B cell (primary cell): ENCODE results near the gene SPRY2. TPM values are rescaled to one million over a fixed set of nuclear protein-coding genes. Genes with fewer than 3 reads are reported as not detected.

Experiments
- ATAC-seq: fragments of 200-7000 bp; cut with Tn5 transposase; one replicate; pipeline ENCODE4 v1.10.0; 2021; ENCODE audit warnings: low read depth, mild to moderate bottlenecking, moderate number of reproducible peaks, moderate library complexity
- CTCF ChIA-PET: fragments of 350-600 bp; sonication (Branson Sonifier 250); formaldehyde crosslinking; loops from one replicate; lab custom pipeline; 2021; ENCODE audit warnings: antibody characterized with exemption, inconsistent platforms; lab: Charles Lee
- POLR2A ChIA-PET: fragments of 350-600 bp; sonication (Branson Sonifier 250); formaldehyde crosslinking; loops from one replicate; lab custom pipeline; 2021; ENCODE audit warnings: antibody characterized with exemption; lab: Charles Lee
- DNase-seq: peaks from one replicate; pipeline ENCODE4 v3.0.0; 2013
- H2AFZ ChIP-seq: 2 replicates; pipeline ENCODE4 v1.6.1; 2012; ENCODE audit warnings: mild to moderate bottlenecking, low read depth, low read length; ENCODE audit not compliant: insufficient read depth, poor library complexity, severe bottlenecking
- H3K27ac ChIP-seq, 2 donors: 1 replicate in 1 of 2; 2 replicates in 1 of 2; pipeline ENCODE4 v1.5.1; 2012 to 2013; ENCODE audit warnings: low read length in 2 of 2, mild to moderate bottlenecking in 2 of 2, moderate library complexity in 1 of 2
- H3K27me3 ChIP-seq, 4 experiments: fragments of 200-600 bp in 1 of 4; sonication (generic) in 1 of 4; replicated peaks in 1 of 4; 1 replicate in 2 of 4; 2 replicates in 2 of 4; pipeline versions ENCODE4 v1.6.1 to v1.7.0; 2013 to 2016; ENCODE audit warnings: low read length in 3 of 4, mild to moderate bottlenecking in 2 of 4, mixed read lengths in 1 of 4, moderate library complexity in 1 of 4; ENCODE audit not compliant: insufficient read depth in 4 of 4, control insufficient read depth in 3 of 4; ENCODE audit errors: control extremely low read depth in 1 of 4
- H3K36me3 ChIP-seq, 2 experiments: replicated peaks in 1 of 2; 1 replicate in 1 of 2; 2 replicates in 1 of 2; pipeline versions ENCODE4 v1.6.1 to v1.7.1; 2013; ENCODE audit warnings: low read length in 1 of 2; ENCODE audit not compliant: insufficient read depth in 2 of 2, control insufficient read depth in 1 of 2; ENCODE audit errors: control extremely low read depth in 1 of 2, extremely low read depth in 1 of 2
- H3K4me1 ChIP-seq, 2 donors: fragments of 200-600 bp in 1 of 2; sonication (generic) in 1 of 2; 1 replicate in 1 of 2; 2 replicates in 1 of 2; pipeline versions ENCODE4 v1.5.1 to v1.6.1; 2013 to 2017; ENCODE audit warnings: low read length in 2 of 2; ENCODE audit not compliant: control insufficient read depth in 2 of 2, insufficient read depth in 2 of 2
- H3K4me2 ChIP-seq: replicated peaks from 2 replicates; pipeline ENCODE3; 2012; ENCODE audit warnings: mild to moderate bottlenecking, low read depth, low read length; ENCODE audit not compliant: poor library complexity, severe bottlenecking
- H3K4me3 ChIP-seq, 5 experiments: fragments of 200-600 bp in 1 of 5; sonication (generic) in 1 of 5; 1 replicate in 3 of 5; 2 replicates in 2 of 5; pipeline versions ENCODE4 v1.5.1 to v1.7.0; 2011 to 2016; ENCODE audit warnings: low read length in 4 of 5, mild to moderate bottlenecking in 4 of 5, low read depth in 2 of 5, control low read depth in 1 of 5, moderate library complexity in 1 of 5; ENCODE audit not compliant: insufficient read depth in 1 of 5; ENCODE audit errors: control extremely low read depth in 1 of 5, extremely low read depth in 1 of 5
- H3K79me2 ChIP-seq: fragments of 200-600 bp; sonication (generic); one replicate; pipeline ENCODE4 v1.6.0; 2016; ENCODE audit warnings: low read length; ENCODE audit not compliant: control insufficient read depth, insufficient read depth
- H3K9ac ChIP-seq: fragments of 200-600 bp; sonication (generic); 2 replicates; pipeline ENCODE4 v1.6.1; 2017; ENCODE audit warnings: mild to moderate bottlenecking, low read length, moderate library complexity
- H3K9me3 ChIP-seq, 3 donors: one replicate each; pipeline versions ENCODE4 v1.6.1 to v1.7.1; 2013; ENCODE audit warnings: low read length in 2 of 3; ENCODE audit not compliant: control insufficient read depth in 2 of 3, insufficient read depth in 1 of 3; ENCODE audit errors: control extremely low read depth in 1 of 3
- H4K20me1 ChIP-seq: 2 replicates; pipeline ENCODE4 v1.6.0; 2012; ENCODE audit warnings: mild to moderate bottlenecking, low read length; ENCODE audit not compliant: insufficient read depth, control insufficient read depth, poor library complexity, severe bottlenecking
- H3K27ac Mint-ChIP-seq: one replicate; pipeline ENCODE4 v1.8.0; 2021; ENCODE audit warnings: mixed read lengths
- H3K27me3 Mint-ChIP-seq: one replicate; pipeline ENCODE4 v1.8.0; 2021; ENCODE audit warnings: mixed read lengths
- H3K4me1 Mint-ChIP-seq: one replicate; pipeline ENCODE4 v1.8.0; 2021; ENCODE audit warnings: mixed read lengths
- H3K4me3 Mint-ChIP-seq: one replicate; pipeline ENCODE4 v1.8.0; 2021; ENCODE audit warnings: mixed read lengths
- H3K9me3 Mint-ChIP-seq: one replicate; pipeline ENCODE4 v1.8.0; 2022; ENCODE audit warnings: mixed read lengths; ENCODE audit not compliant: insufficient read depth
- EZH2 ChIP-seq: IDR thresholded peaks from 2 replicates; pipeline ENCODE4 v1.6.1; 2012; ENCODE audit warnings: borderline replicate concordance, low read depth, mild to moderate bottlenecking, moderate library complexity, low read length; ENCODE audit not compliant: insufficient read depth, poor library complexity, severe bottlenecking
- WGBS: methylation state at CpG from one replicate; pipeline ENCODE4 v1.1.5; 2013; ENCODE audit warnings: missing lambda C conversion rate; ENCODE audit not compliant: insufficient coverage; 5-methylcytosine and 5-hydroxymethylcytosine counted together
- intact Hi-C: fragments of 100-400 bp; cut with micrococcal nuclease; formaldehyde crosslinking; loops from one replicate; pipeline ENCODE4 v1.10.0; 2022
- polyA plus RNA-seq: library from polyadenylated mRNA; depleted of rRNA; stranded (reverse); fragments of >200 nt; gene quantifications from 2 replicates; pipeline ENCODE4 v1.2.3, GENCODE V29; 2012
- total RNA-seq, 2 donors: library from RNA; stranded (reverse); fragments of 120-200 nt in 1 of 2; gene quantifications; 1 replicate in 1 of 2; 2 replicates in 1 of 2; pipeline versions ENCODE4 v1.2.3 to v1.2.4, GENCODE V29; 2013 to 2022
- TF ChIP-seq, protein P1 (sequence below): fragments of 200-600 bp; IDR thresholded peaks from one replicate; pipeline ENCODE4 v1.8.0; 2022; ENCODE audit warnings: antibody characterized with exemption, mild to moderate bottlenecking

Gene SPRY2
- total and polyA plus RNA-seq, 2 donors (not counting 1 experiment from before 2014, with no cell fraction given), result 0.86 to 0.96 TPM

DNA sequence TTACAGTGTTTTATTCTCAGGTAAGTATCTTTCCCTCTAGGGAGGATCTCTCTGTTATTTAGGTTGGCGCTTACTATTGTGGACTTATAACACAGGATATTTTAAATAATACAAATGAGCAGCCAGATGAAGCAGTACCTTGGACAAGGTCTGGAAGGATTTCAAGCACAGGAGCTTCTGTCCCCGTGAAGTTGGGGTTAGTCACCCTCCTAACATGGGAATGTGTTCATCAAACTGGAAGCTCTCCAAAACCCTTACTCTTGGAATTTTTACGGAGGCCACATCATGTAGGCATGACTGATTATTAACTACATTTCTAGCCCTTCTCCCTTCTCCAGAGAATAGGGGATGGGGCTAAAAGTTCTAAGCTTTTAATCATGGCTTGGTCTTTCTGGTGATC, 38.3 kb upstream of the SPRY2 start:
- H3K4me2 ChIP-seq, result no peak overlapping the region
- H4K20me1 ChIP-seq, result no peaks in the 10 kb centered on the region
- ChIA-PET CTCF (no interaction called here), POLR2A (no interaction called here)
- TF ChIP-seq EZH2, result no peak
- TF ChIP-seq, protein P1, sequence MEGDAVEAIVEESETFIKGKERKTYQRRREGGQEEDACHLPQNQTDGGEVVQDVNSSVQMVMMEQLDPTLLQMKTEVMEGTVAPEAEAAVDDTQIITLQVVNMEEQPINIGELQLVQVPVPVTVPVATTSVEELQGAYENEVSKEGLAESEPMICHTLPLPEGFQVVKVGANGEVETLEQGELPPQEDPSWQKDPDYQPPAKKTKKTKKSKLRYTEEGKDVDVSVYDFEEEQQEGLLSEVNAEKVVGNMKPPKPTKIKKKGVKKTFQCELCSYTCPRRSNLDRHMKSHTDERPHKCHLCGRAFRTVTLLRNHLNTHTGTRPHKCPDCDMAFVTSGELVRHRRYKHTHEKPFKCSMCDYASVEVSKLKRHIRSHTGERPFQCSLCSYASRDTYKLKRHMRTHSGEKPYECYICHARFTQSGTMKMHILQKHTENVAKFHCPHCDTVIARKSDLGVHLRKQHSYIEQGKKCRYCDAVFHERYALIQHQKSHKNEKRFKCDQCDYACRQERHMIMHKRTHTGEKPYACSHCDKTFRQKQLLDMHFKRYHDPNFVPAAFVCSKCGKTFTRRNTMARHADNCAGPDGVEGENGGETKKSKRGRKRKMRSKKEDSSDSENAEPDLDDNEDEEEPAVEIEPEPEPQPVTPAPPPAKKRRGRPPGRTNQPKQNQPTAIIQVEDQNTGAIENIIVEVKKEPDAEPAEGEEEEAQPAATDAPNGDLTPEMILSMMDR, result no peak
- Mint-ChIP-seq H3K9me3 (no peaks in the 10 kb centered on the region), H3K4me1 (no peaks in the 10 kb centered on the region), H3K27ac (no peak overlapping the region), H3K27me3 (no peaks in the 10 kb centered on the region), H3K4me3 (no peak overlapping the region)
- H3K27me3 ChIP-seq, result no peaks in the 10 kb centered on the region
- H3K9me3 ChIP-seq, result peaks cover 0 to 1% (median 0%) of the 10 kb centered on the region in 3 donors
- H3K4me1 ChIP-seq, result no peaks in the 10 kb centered on the region
- H3K9ac ChIP-seq, result no peak overlapping the region
- no peak overlapping the region for H3K27ac ChIP-seq
- H3K79me2 ChIP-seq, result no peaks in the 10 kb centered on the region
- WGBS, result 80% methylated on average over 1 of the region's 3 CpGs
- ATAC-seq (no peak), DNase-seq (no peak)
- no peak overlapping the region for H3K4me3 ChIP-seq
- intact Hi-C loops, result no loop called here
- no peak overlapping the region for H2AFZ ChIP-seq
- peaks cover 0 to 1% of the 10 kb centered on the region in 2 experiments for H3K36me3 ChIP-seq

DNA sequence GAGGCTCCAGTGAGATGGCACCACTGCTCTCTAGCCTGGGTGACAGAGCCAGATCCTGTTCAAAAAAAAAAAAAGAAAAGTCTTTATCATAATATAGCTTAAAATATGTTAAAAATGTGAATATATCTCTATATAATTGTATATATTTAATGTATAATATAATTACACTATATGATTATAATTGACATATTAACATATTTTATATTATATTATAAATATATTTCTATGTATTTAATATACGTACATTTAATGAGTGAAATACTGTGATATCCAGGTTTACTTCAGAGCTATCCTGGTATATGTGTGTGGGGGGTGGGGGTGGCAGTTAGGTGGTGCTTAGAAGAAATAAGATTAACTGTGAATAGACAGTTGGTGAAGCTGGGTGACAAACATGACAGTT, 35.6 kb upstream of the SPRY2 start:
- CTCF ChIA-PET, result no interaction called here

More for the DNA sequence above, 35.6 kb upstream of the SPRY2 start:
- H3K9me3 Mint-ChIP-seq, result no peaks in the 10 kb centered on the region
- POLR2A ChIA-PET, result no interaction called here
- TF ChIP-seq, protein P1, result no peak
- TF ChIP-seq EZH2, result no peak
- H3K9ac ChIP-seq, result no peak overlapping the region
- no peaks in the 10 kb centered on the region for H3K27me3 ChIP-seq
- no peaks in the 10 kb centered on the region for H4K20me1 ChIP-seq
- no peak for ATAC-seq
- no peak overlapping the region for H2AFZ ChIP-seq
- no peak overlapping the region for H3K4me2 ChIP-seq
- no peak overlapping the region for H3K27ac Mint-ChIP-seq
- intact Hi-C loops, result no loop called here
- no peak for DNase-seq
- no peak overlapping the region for H3K27ac ChIP-seq
- no CpG with 5 or more reads among the region's 1 CpG for WGBS
- peaks cover 0 to 1% of the 10 kb centered on the region in 2 experiments for H3K36me3 ChIP-seq
- no peaks in the 10 kb centered on the region for H3K27me3 Mint-ChIP-seq
- H3K4me1 Mint-ChIP-seq, result no peaks in the 10 kb centered on the region
- H3K4me3 ChIP-seq, result no peak overlapping the region
- H3K4me1 ChIP-seq, result no peaks in the 10 kb centered on the region
- H3K79me2 ChIP-seq, result no peaks in the 10 kb centered on the region
- H3K4me3 Mint-ChIP-seq, result no peak overlapping the region
- H3K9me3 ChIP-seq, result peaks cover 0 to 1% (median 0%) of the 10 kb centered on the region in 3 donors
